SK-N-SH (cell line): ENCODE results near the gene KCNQ5. TPM values are rescaled to one million over a fixed set of nuclear protein-coding genes. Genes with fewer than 3 reads are reported as not detected.

Experiments
- CTCF ChIA-PET: fragments of 300-600, 350-600 bp; formaldehyde crosslinking; extraction: SDS; loops from one replicate; lab custom pipeline; 2021; lab: Yijun Ruan, JAX
- POLR2A ChIA-PET: fragments of 350-600 bp; sonication (Branson Sonifier 250); formaldehyde crosslinking; extraction: SDS; loops from one replicate; lab custom pipeline; 2020; ENCODE audit warnings: antibody characterized with exemption, inconsistent platforms; lab: Yijun Ruan, JAX
- DNase-seq: peaks from one replicate; pipeline ENCODE4 v3.0.0; 2012
- H2AFZ ChIP-seq: fragments of 200-600 bp; sonication (generic); 2 replicates; pipeline ENCODE4 v1.8.1; 2016; ENCODE audit warnings: antibody characterized with exemption, mild to moderate bottlenecking, low read depth
- H3F3A ChIP-seq: fragments of 200-600 bp; sonication (generic); replicated peaks from 2 replicates; pipeline ENCODE3; 2016; ENCODE audit warnings: antibody characterized with exemption, mild to moderate bottlenecking; ENCODE audit not compliant: insufficient read depth
- H3K27ac ChIP-seq, 2 experiments: fragments of 200-500 bp in 1 of 2; fragments of 200-600 bp in 1 of 2; sonication (Bioruptor generic) in 1 of 2; sonication (generic), shearing (Covaris generic) in 1 of 2; 2 replicates each; pipeline versions ENCODE4 v1.5.1 to v1.6.1; 2014 to 2016; ENCODE audit warnings: low read depth in 2 of 2, inconsistent platforms in 1 of 2, low read length in 1 of 2, mild to moderate bottlenecking in 1 of 2, mixed read lengths in 1 of 2
- H3K27me3 ChIP-seq: fragments of 200-600 bp; sonication (generic), shearing (Covaris generic); 2 replicates; pipeline ENCODE4 v1.6.1; 2016; ENCODE audit warnings: mixed run types; ENCODE audit not compliant: insufficient read depth
- H3K36me3 ChIP-seq, 2 experiments: fragments of 200-500 bp in 1 of 2; fragments of 200-600 bp in 1 of 2; sonication (Bioruptor generic) in 1 of 2; sonication (generic) in 1 of 2; replicated peaks in 1 of 2; 2 replicates each; pipeline versions ENCODE3 to v1.5.1; 2014 to 2016; ENCODE audit warnings: low read length in 1 of 2, mild to moderate bottlenecking in 1 of 2; ENCODE audit not compliant: insufficient read depth in 2 of 2, control insufficient read depth in 1 of 2
- H3K4me1 ChIP-seq, 2 experiments: fragments of 200-500 bp in 1 of 2; fragments of 200-600 bp in 1 of 2; sonication (Bioruptor generic) in 1 of 2; sonication (generic), shearing (Covaris generic) in 1 of 2; 2 replicates each; pipeline versions ENCODE4 v1.5.1 to v1.6.1; 2014 to 2016; ENCODE audit warnings: low read depth in 1 of 2, low read length in 1 of 2, mixed run types in 1 of 2; ENCODE audit not compliant: insufficient read depth in 2 of 2, control insufficient read depth in 1 of 2
- H3K4me2 ChIP-seq: fragments of 200-600 bp; sonication (generic), shearing (Covaris generic); 2 replicates; pipeline ENCODE4 v1.6.1; 2017; ENCODE audit warnings: mixed run types
- H3K4me3 ChIP-seq, 2 experiments: fragments of 200-500 bp in 1 of 2; fragments of 200-600 bp in 1 of 2; sonication (Bioruptor generic) in 1 of 2; sonication (generic), shearing (Covaris generic) in 1 of 2; 2 replicates each; pipeline versions ENCODE4 v1.5.1 to v1.8.1; 2014 to 2016; ENCODE audit warnings: low read depth in 2 of 2, inconsistent platforms in 1 of 2, low read length in 1 of 2, mild to moderate bottlenecking in 1 of 2, mixed read lengths in 1 of 2, moderate library complexity in 1 of 2
- H3K79me2 ChIP-seq: fragments of 200-600 bp; sonication (generic); 2 replicates; pipeline ENCODE4 v1.8.1; 2017; ENCODE audit warnings: mild to moderate bottlenecking; ENCODE audit not compliant: insufficient read depth
- H3K9ac ChIP-seq: fragments of 200-600 bp; sonication (generic); 2 replicates; pipeline ENCODE4 v1.6.1; 2017; ENCODE audit warnings: mixed run types
- H3K9me2 ChIP-seq: fragments of 200-600 bp; sonication (generic); 2 replicates; pipeline ENCODE4 v1.6.1; 2017; ENCODE audit warnings: mixed run types
- H3K9me3 ChIP-seq: fragments of 200-600 bp; sonication (generic); 2 replicates; pipeline ENCODE4 v1.6.1; 2017; ENCODE audit warnings: mixed run types, mild to moderate bottlenecking, moderate library complexity
- H4K20me1 ChIP-seq: fragments of 200-600 bp; sonication (generic); 2 replicates; pipeline ENCODE4 v1.6.1; 2017; ENCODE audit warnings: mild to moderate bottlenecking, mixed run types; ENCODE audit not compliant: insufficient read depth
- CTCF ChIP-seq: fragments of 200-600 bp; sonication (generic); IDR thresholded peaks from 2 replicates; pipeline ENCODE4 v1.6.1; 2017; ENCODE audit warnings: antibody characterized with exemption, mild to moderate bottlenecking, moderate library complexity
- EP300 ChIP-seq, 2 experiments: IDR thresholded peaks; 2 replicates each; pipeline versions ENCODE4 v1.4.0 to v1.6.1; 2012; ENCODE audit warnings: borderline replicate concordance in 1 of 2, low read depth in 1 of 2, low read length in 1 of 2
- EZH2phosphoT487 ChIP-seq: fragments of 200-600 bp; sonication (generic); IDR thresholded peaks from 2 replicates; pipeline ENCODE4 v1.6.1; 2017; ENCODE audit warnings: low read depth, mixed run types, mild to moderate bottlenecking, antibody characterized with exemption, moderate library complexity, borderline replicate concordance
- FOSL2 ChIP-seq: IDR thresholded peaks from 2 replicates; pipeline ENCODE4 v1.4.0; 2012; ENCODE audit warnings: low read depth, mild to moderate bottlenecking, moderate library complexity, borderline replicate concordance
- FOXM1 ChIP-seq: IDR thresholded peaks from 2 replicates; pipeline ENCODE4 v1.4.0; 2012; ENCODE audit warnings: low read depth, mild to moderate bottlenecking
- GABPA ChIP-seq: IDR thresholded peaks from 2 replicates; pipeline ENCODE4 v1.4.0; 2012; ENCODE audit warnings: low read depth, mild to moderate bottlenecking
- MAX ChIP-seq: IDR thresholded peaks from 2 replicates; pipeline ENCODE4 v1.4.0; 2012; ENCODE audit warnings: low read depth
- NRF1 ChIP-seq: IDR thresholded peaks from 2 replicates; pipeline ENCODE4 v1.6.1; 2012; ENCODE audit warnings: low read depth, mild to moderate bottlenecking, low read length
- POLR2AphosphoS5 ChIP-seq: IDR thresholded peaks from 2 replicates; pipeline ENCODE4 v1.6.1; 2012; ENCODE audit warnings: low read depth, low read length
- REST ChIP-seq: IDR thresholded peaks from 2 replicates; pipeline ENCODE4 v1.6.1; 2012; ENCODE audit warnings: mild to moderate bottlenecking, low read depth, low read length, moderate library complexity
- RXRA ChIP-seq: IDR thresholded peaks from 2 replicates; pipeline ENCODE4 v1.4.0; 2012; ENCODE audit warnings: low read depth, mild to moderate bottlenecking, borderline replicate concordance
- SMC3 ChIP-seq: IDR thresholded peaks from 2 replicates; pipeline ENCODE4 v1.6.1; 2012; ENCODE audit warnings: low read depth, low read length, improper control_type of control experiment
- TCF12 ChIP-seq: IDR thresholded peaks from 2 replicates; pipeline ENCODE4 v1.4.0; 2012
- USF1 ChIP-seq: IDR thresholded peaks from 2 replicates; pipeline ENCODE4 v1.4.0; 2012; ENCODE audit warnings: low read depth, borderline replicate concordance
- USF2 ChIP-seq: fragments of 150-350 bp; IDR thresholded peaks from 2 replicates; pipeline ENCODE4 v1.6.1; 2017; ENCODE audit warnings: antibody characterized with exemption, low read length, low read depth, borderline replicate concordance
- ZBTB33 ChIP-seq: IDR thresholded peaks from 2 replicates; pipeline ENCODE4 v1.4.0; 2012; ENCODE audit warnings: low read depth, borderline replicate concordance
- WGBS: methylation state at CpG from one replicate; pipeline ENCODE4 v1.1.6; 2017; ENCODE audit warnings: low lambda C conversion rate; 5-methylcytosine and 5-hydroxymethylcytosine counted together
- polyA plus RNA-seq, 3 experiments: library from polyadenylated mRNA; depleted of rRNA; stranded (reverse); fragments of >200 nt; gene quantifications; 2 replicates each; pipeline ENCODE4 v1.2.3, GENCODE V29; 2012

Gene KCNQ5
- polyA plus RNA-seq, 1 of the 3 experiments (the other 2 are of a cell fraction): 3.2 TPM

- WGBS: 68% methylated on average over 2 of the region's 2 CpGs
- no peak for TF ChIP-seq POLR2AphosphoS5
- TF ChIP-seq TCF12: no peak
- no peak for TF ChIP-seq MAX
- no peak for TF ChIP-seq NRF1
- TF ChIP-seq FOXM1: no peak
- TF ChIP-seq ZBTB33: no peak
- no peak for TF ChIP-seq USF2
- TF ChIP-seq GABPA: no peak
- no peak for TF ChIP-seq CTCF
- TF ChIP-seq EZH2phosphoT487: no peak
- TF ChIP-seq USF1: no peak
- no peak for TF ChIP-seq FOSL2
- no peak for TF ChIP-seq RXRA
- TF ChIP-seq EP300 (IDR thresholded peaks at IDR 0.05; ENCODE audit: borderline replicate concordance in 1 of 2, low read depth in 1 of 2, low read length in 1 of 2): no peak
- TF ChIP-seq REST: no peak
- TF ChIP-seq SMC3: no peak
These were observed 243.6 kb downstream of the KCNQ5 start for GRCh38 chr6:72865467-72865866.

More at GRCh38 chr6:72865467-72865866, 243.6 kb downstream of the KCNQ5 start:
- peak overlapping the region in 1 of 2 experiments; percentile 18; a peak in 2 of 4 replicates for H3K27ac ChIP-seq
- H2AFZ ChIP-seq: no peak overlapping the region
- no peaks in the 10 kb centered on the region for H3K9me3 ChIP-seq
- POLR2A ChIA-PET: no interaction called here
- H3K9ac ChIP-seq: no peak overlapping the region
- H4K20me1 ChIP-seq: no peaks in the 10 kb centered on the region
- H3K79me2 ChIP-seq: peaks cover 62% of the 10 kb centered on the region
- H3F3A ChIP-seq: peaks cover 27% of the 10 kb centered on the region
- H3K36me3 ChIP-seq: no peaks in the 10 kb centered on the region
- H3K4me1 ChIP-seq: peaks cover 3 to 30% of the 10 kb centered on the region in 2 experiments; a peak in 3 of 4 replicates
- CTCF ChIA-PET: interaction anchor here (0.6 kb wide), 1 partner anchor 1489 kb away, joined by 3 read pairs; no protein-coding TSS in a partner anchor
- no peak for DNase-seq
- no peak overlapping the region; the same call in 1 of the 2 replicates for H3K4me2 ChIP-seq
- H3K9me2 ChIP-seq: no peaks in the 10 kb centered on the region
- H3K4me3 ChIP-seq: no peak overlapping the region
- no peaks in the 10 kb centered on the region for H3K27me3 ChIP-seq
